Measurements from ENCODE around the gene SPEN. TPM values are rescaled to one million over a fixed set of nuclear protein-coding genes. Genes with fewer than 3 reads are reported as not detected.

The SPEN gene
- total RNA-seq, 1 donor from 2014 or later: 20.8 TPM

DNA sequence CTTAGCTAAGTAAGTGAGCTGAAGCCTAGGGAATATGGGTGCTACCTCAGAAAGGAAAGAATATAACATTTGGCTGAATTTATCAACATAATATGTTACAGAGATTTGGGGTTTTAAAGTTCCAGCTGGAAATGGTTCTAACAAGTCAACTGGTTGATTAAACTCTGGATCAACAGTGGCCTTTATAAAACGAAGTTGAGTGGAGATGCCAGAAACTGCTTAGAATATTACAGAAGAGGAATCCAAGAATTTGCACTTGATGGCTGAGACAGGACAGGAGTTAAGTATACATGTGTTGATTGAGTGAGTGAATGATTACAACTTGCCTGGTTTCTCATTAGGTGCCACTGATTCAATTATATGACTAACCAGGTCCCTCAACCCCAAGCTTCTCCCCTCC, 135.8 kb downstream of the SPEN start:
- Histone ChIP-seq H3K36me3 (no peaks in the 10 kb centered on the region), H3K27me3 (ENCODE audit: low read depth) (no peaks in the 10 kb centered on the region), H3K4me3 (no peak overlapping the region), H3K4me1 (no peaks in the 10 kb centered on the region), H3K27ac (replicated peaks) (no peak overlapping the region), H3K9me3 (replicated peaks) (no peaks in the 10 kb centered on the region)
- intact Hi-C loops (cut with micrococcal nuclease): no loop called here
- DNase-seq: no peak
- TF ChIP-seq, protein P1, sequence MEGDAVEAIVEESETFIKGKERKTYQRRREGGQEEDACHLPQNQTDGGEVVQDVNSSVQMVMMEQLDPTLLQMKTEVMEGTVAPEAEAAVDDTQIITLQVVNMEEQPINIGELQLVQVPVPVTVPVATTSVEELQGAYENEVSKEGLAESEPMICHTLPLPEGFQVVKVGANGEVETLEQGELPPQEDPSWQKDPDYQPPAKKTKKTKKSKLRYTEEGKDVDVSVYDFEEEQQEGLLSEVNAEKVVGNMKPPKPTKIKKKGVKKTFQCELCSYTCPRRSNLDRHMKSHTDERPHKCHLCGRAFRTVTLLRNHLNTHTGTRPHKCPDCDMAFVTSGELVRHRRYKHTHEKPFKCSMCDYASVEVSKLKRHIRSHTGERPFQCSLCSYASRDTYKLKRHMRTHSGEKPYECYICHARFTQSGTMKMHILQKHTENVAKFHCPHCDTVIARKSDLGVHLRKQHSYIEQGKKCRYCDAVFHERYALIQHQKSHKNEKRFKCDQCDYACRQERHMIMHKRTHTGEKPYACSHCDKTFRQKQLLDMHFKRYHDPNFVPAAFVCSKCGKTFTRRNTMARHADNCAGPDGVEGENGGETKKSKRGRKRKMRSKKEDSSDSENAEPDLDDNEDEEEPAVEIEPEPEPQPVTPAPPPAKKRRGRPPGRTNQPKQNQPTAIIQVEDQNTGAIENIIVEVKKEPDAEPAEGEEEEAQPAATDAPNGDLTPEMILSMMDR (IDR thresholded peaks at IDR 0.05; ENCODE audit: borderline replicate concordance): no peak

DNA sequence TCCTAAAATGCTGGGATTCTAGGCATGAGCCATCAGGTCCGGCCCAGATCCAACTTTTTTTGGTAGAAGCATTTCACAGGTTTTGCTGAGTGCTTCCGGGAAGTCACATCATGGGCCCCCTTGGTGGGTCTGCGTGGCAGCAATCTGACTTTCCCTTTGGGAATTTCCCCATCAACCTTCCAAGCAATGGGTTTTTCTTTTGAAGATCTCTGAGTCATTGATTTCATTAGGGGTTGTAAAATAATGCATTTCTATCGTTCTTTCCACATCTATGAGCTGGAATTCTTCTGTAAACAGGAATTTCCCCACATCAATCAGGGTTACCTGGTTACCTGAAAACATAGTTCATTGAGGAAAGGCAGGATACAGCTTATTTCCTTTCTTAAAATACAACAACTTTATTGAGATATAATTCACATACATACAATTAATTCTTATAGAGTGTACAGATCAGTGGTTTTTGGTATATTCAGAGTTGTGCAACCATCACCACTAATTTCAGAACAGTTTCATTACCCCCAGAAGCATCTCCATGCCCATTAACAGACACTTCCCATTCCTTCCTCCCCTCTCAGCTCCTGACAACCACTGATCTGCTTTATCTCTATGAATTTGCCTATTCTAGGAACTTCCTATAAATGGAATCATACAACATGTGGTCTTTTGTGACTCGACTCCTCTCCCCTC, 138.2 kb downstream of the SPEN start:
- Histone ChIP-seq H3K4me1 (no peaks in the 10 kb centered on the region), H3K4me3 (no peak overlapping the region), H3K9me3 (replicated peaks) (no peaks in the 10 kb centered on the region), H3K27ac (replicated peaks) (no peak overlapping the region), H3K27me3 (ENCODE audit: low read depth) (no peaks in the 10 kb centered on the region), H3K36me3 (no peaks in the 10 kb centered on the region)
- no peak for DNase-seq
- intact Hi-C loops (cut with micrococcal nuclease): no loop called here
- TF ChIP-seq, protein P1 (IDR thresholded peaks at IDR 0.05; ENCODE audit: borderline replicate concordance): no peak

DNA sequence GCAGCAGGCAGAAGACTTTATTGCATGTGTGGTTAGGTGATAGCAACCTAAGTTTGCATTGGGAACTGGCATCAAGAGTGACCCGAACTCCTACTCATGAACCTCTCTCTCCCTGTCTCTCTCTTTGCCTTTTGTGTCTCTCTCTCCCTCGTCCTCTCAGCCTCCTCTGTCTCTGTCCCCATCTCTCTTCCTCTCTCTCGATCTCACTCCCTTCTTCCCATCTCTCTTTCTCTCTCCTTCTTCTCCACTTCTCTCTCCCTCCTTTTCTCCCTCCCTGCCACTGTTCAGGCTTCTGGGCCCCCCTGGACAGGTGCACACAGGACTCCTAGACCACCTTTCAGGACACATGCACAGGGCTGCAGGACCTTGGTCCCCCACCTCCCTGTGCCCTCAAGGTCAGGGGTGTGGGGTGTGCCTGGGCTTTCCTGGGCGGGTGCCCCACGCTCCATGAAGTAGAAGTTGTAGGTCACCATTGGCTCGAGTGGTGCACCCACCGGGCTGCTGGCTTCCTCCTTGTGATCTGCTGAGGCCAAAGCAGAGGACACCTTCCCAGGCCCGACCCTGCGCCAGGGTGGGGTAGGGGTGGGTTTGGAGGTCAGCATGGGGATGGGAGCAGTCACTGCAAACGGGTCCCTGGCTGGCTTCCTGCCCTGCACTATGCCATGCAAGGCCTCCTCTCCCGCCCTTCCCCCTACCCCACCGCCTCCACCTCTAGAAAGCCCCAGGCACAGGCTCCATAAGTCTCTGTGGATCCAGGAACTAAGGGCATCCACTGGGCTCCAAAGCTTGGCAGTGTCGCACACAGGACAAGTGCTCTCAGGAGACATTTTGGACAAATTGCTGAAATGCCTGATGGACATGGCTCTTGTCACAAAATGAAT, 141.6 kb downstream of the SPEN start:
- TF ChIP-seq, protein P1 (IDR thresholded peaks at IDR 0.05; ENCODE audit: borderline replicate concordance): no peak
- H3K9me3 ChIP-seq (replicated peaks): no peaks in the 10 kb centered on the region
- no peak overlapping the region for H3K4me3 ChIP-seq
- H3K27ac ChIP-seq (replicated peaks): no peak overlapping the region
- no peaks in the 10 kb centered on the region for H3K36me3 ChIP-seq
- H3K4me1 ChIP-seq: no peaks in the 10 kb centered on the region
- DNase-seq: no peak
- intact Hi-C loops (cut with micrococcal nuclease): no loop called here
- no peaks in the 10 kb centered on the region for H3K27me3 ChIP-seq (ENCODE audit: low read depth)

DNA sequence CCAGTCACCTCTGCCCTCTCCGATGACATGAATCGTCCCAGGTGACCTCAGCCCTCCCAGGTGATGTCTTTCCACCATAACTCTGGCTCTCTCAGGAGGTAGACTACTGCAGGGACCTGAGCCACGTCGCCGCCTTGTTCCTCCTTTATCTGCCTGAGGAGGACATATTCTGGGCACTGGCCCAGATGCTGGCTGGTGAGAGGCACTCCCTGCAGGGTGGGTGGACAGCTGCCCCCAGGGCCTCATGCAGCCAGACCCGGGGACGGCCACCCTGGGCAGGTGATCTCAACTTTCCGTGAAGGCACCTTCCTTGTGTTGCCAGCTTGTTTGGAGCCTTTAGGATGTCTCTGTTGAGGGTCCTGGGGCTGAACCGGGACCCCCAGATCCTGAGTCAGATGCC, 142.3 kb downstream of the SPEN start:
- intact Hi-C loops (cut with micrococcal nuclease): loop anchor here (5.0 kb wide), 1 partner anchor 177 kb away; no protein-coding TSS in a partner anchor
- no peaks in the 10 kb centered on the region for H3K27me3 ChIP-seq (ENCODE audit: low read depth)
- DNase-seq: no peak
- H3K9me3 ChIP-seq (replicated peaks): no peaks in the 10 kb centered on the region
- no peaks in the 10 kb centered on the region for H3K4me1 ChIP-seq
- H3K36me3 ChIP-seq: no peaks in the 10 kb centered on the region
- TF ChIP-seq, protein P1 (IDR thresholded peaks at IDR 0.05; ENCODE audit: borderline replicate concordance): no peak
- H3K27ac ChIP-seq (replicated peaks): no peak overlapping the region
- H3K4me3 ChIP-seq: no peak overlapping the region

Other genes with a start within 250 kb of the SPEN start
- 22.5 TPM for gene DDI2, start 230.2 kb upstream of the SPEN start, total RNA-seq
- 90.3 TPM for gene PLEKHM2, start 163.4 kb upstream of the SPEN start, total RNA-seq
- gene SLC25A34, start 111.4 kb upstream of the SPEN start, total RNA-seq: 34.0 TPM
- gene TMEM82, start 105.2 kb upstream of the SPEN start, total RNA-seq: not detected
- 89.1 TPM for gene FBLIM1, start 88.9 kb upstream of the SPEN start, total RNA-seq
- gene UQCRHL, start 40.1 kb upstream of the SPEN start, total RNA-seq: 6.0 TPM
- gene ZBTB17, start 128.4 kb downstream of the SPEN start, total RNA-seq: 24.7 TPM
- 1.0 TPM for gene SRARP, start 156.5 kb downstream of the SPEN start, total RNA-seq
- 4,061 TPM for gene HSPB7, start 170.3 kb downstream of the SPEN start, total RNA-seq
- gene CLCNKA, start 174.3 kb downstream of the SPEN start, total RNA-seq: 0.16 TPM
- 1.3 TPM for gene CLCNKB, start 196.1 kb downstream of the SPEN start, total RNA-seq
- 5.4 TPM for gene FAM131C, start 225.9 kb downstream of the SPEN start, total RNA-seq

Data from left ventricle myocardium inferior (tissue), 1 donor.